PFSK-1 (cell line): ENCODE results near the gene MSMP.

Experiments
- FOXP2 ChIP-seq: optimal IDR thresholded peaks from 2 replicates; pipeline ENCODE3; 2011; ENCODE audit warnings: borderline replicate concordance, control low read depth, inconsistent platforms; ENCODE audit not compliant: insufficient read depth; ENCODE audit errors: extremely low read length, extremely low read depth
- POLR2AphosphoS5 ChIP-seq: IDR thresholded peaks from 2 replicates; pipeline ENCODE4 v1.6.1; 2012; ENCODE audit warnings: low read depth, mild to moderate bottlenecking, control low read depth, low read length, moderate library complexity
- SIN3A ChIP-seq: IDR thresholded peaks from 2 replicates; pipeline ENCODE4 v1.6.1; 2012; ENCODE audit warnings: mild to moderate bottlenecking, low read length, moderate library complexity, borderline replicate concordance; ENCODE audit not compliant: insufficient read depth

DNA sequence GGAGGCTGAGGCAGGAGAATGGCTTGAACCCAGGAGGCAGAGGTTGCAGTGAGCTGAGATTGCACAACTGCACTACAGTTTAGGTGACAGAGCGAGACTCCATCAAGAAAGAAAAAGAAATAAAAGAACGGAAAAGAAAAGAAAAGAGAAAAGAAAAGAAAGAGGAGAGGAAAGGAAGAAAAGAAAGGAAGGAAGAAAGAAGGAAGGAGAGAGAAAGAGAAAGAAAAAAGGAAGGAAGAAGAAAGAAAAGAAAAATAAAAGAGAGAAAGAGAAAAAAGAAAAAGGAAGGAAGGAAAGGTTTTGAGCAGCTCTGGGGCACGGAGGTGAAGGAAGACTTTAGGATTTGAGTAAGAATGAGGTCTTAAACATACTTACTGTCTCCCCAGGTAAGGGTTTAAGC is 40.5 kb downstream of the MSMP start:
- no peak for TF ChIP-seq POLR2AphosphoS5
- no peak for TF ChIP-seq SIN3A
- no peak for TF ChIP-seq FOXP2
